OCI-LY1 (cell line): ENCODE data around the gene PSTPIP1.

ENCODE experiments used
- H2AFZ ChIP-seq: fragments of 200-600 bp; sonication (generic), shearing (Covaris generic); 2 replicates; pipeline ENCODE4 v1.6.0; 2014; ENCODE audit warnings: antibody characterized with exemption, mild to moderate bottlenecking, low read length
- H3F3A ChIP-seq: fragments of 200-600 bp; sonication (generic), shearing (Covaris generic); 2 replicates; pipeline ENCODE4 v1.6.0; 2014; ENCODE audit warnings: mild to moderate bottlenecking, antibody characterized with exemption, low read length, moderate library complexity; ENCODE audit not compliant: insufficient read depth
- H3K27ac ChIP-seq: fragments of 200-600 bp; sonication (generic); 2 replicates; pipeline ENCODE4 v1.5.1; 2014; ENCODE audit warnings: low read length, mixed run types, mild to moderate bottlenecking, low read depth; ENCODE audit not compliant: poor library complexity, severe bottlenecking
- H3K27me3 ChIP-seq: fragments of 200-600 bp; sonication (generic); 2 replicates; pipeline ENCODE4 v1.6.0; 2014; ENCODE audit warnings: antibody characterized with exemption, mild to moderate bottlenecking, low read length, moderate library complexity; ENCODE audit not compliant: insufficient read depth
- H3K36me3 ChIP-seq: fragments of 200-600 bp; sonication (generic); 2 replicates; pipeline ENCODE4 v1.6.1; 2014; ENCODE audit warnings: mild to moderate bottlenecking, antibody characterized with exemption, low read length, moderate library complexity, mixed read lengths; ENCODE audit not compliant: insufficient read depth
- H3K4me1 ChIP-seq: fragments of 200-600 bp; sonication (generic); 2 replicates; pipeline ENCODE4 v1.5.1; 2014; ENCODE audit warnings: mild to moderate bottlenecking, low read length, moderate library complexity; ENCODE audit not compliant: insufficient read depth, severe bottlenecking
- H3K4me2 ChIP-seq: fragments of 200-600 bp; sonication (generic), shearing (Covaris generic); 2 replicates; pipeline ENCODE4 v1.6.1; 2014; ENCODE audit warnings: low read length
- H3K4me3 ChIP-seq: fragments of 200-600 bp; sonication (generic); 2 replicates; pipeline ENCODE4 v1.5.1; 2014; ENCODE audit warnings: low read length, low read depth, mild to moderate bottlenecking, mixed read lengths; ENCODE audit not compliant: poor library complexity, severe bottlenecking
- H3K79me2 ChIP-seq: fragments of 200-600 bp; shearing (Covaris generic); 2 replicates; pipeline ENCODE4 v1.6.1; 2016; ENCODE audit warnings: mixed run types, low read length, mixed read lengths; ENCODE audit not compliant: insufficient read depth
- H3K9ac ChIP-seq: fragments of 200-600 bp; sonication (generic), shearing (Covaris generic); 2 replicates; pipeline ENCODE4 v1.6.1; 2014; ENCODE audit warnings: mild to moderate bottlenecking, low read length, mixed read lengths
- H3K9me2 ChIP-seq: fragments of 200-600 bp; sonication (generic), shearing (Covaris generic); 2 replicates; pipeline ENCODE4 v1.6.1; 2014; ENCODE audit warnings: low read depth, mild to moderate bottlenecking, low read length, mixed read lengths
- H3K9me3 ChIP-seq: fragments of 200-600 bp; shearing (Covaris generic); 2 replicates; pipeline ENCODE4 v1.6.1; 2014; ENCODE audit warnings: low read length, mixed read lengths
- H4K20me1 ChIP-seq: fragments of 200-600 bp; sonication (generic), shearing (Covaris generic); 2 replicates; pipeline ENCODE4 v1.6.0; 2016; ENCODE audit warnings: mild to moderate bottlenecking, low read length; ENCODE audit not compliant: insufficient read depth
- CTCF ChIP-seq: fragments of 200-600 bp; sonication (generic), shearing (Covaris generic); IDR thresholded peaks from 2 replicates; pipeline ENCODE4 v1.5.1; 2017; ENCODE audit warnings: mild to moderate bottlenecking, antibody characterized with exemption, low read length, moderate library complexity, mixed read lengths
- EZH2 ChIP-seq: fragments of 200-600 bp; sonication (generic), shearing (Covaris generic); IDR thresholded peaks from 2 replicates; pipeline ENCODE4 v1.8.0; 2017; ENCODE audit warnings: borderline replicate concordance, mixed run types, mild to moderate bottlenecking, antibody characterized with exemption, low read length, moderate library complexity, mixed read lengths

PSTPIP1 gene

GRCh38 chr15:77023576-77024272 lies 28.8 kb downstream of the PSTPIP1 start:
- no peaks in the 10 kb centered on the region for H4K20me1 ChIP-seq
- H3K27me3 ChIP-seq = no peaks in the 10 kb centered on the region
- H3K36me3 ChIP-seq = no peaks in the 10 kb centered on the region
- no peaks in the 10 kb centered on the region for H3K9me2 ChIP-seq
- no peaks in the 10 kb centered on the region for H3K9me3 ChIP-seq
- no peak overlapping the region for H3K4me3 ChIP-seq
- H3F3A ChIP-seq = no peaks in the 10 kb centered on the region
- no peak overlapping the region for H3K9ac ChIP-seq
- no peak overlapping the region for H3K27ac ChIP-seq
- H3K79me2 ChIP-seq = no peaks in the 10 kb centered on the region
- no peaks in the 10 kb centered on the region for H3K4me1 ChIP-seq
- H2AFZ ChIP-seq = no peak overlapping the region
- H3K4me2 ChIP-seq = no peak overlapping the region
- TF ChIP-seq EZH2 = no peak
- TF ChIP-seq CTCF = no peak

- no peak overlapping the region for H2AFZ ChIP-seq
- H3K36me3 ChIP-seq = no peaks in the 10 kb centered on the region
- H3K79me2 ChIP-seq = no peaks in the 10 kb centered on the region
- H4K20me1 ChIP-seq = no peaks in the 10 kb centered on the region
- no peaks in the 10 kb centered on the region for H3K27me3 ChIP-seq
- H3K4me2 ChIP-seq = no peak overlapping the region
- no peak overlapping the region for H3K9ac ChIP-seq
- no peaks in the 10 kb centered on the region for H3K9me3 ChIP-seq
- no peaks in the 10 kb centered on the region for H3K4me1 ChIP-seq
- H3K9me2 ChIP-seq = no peaks in the 10 kb centered on the region
- no peak overlapping the region for H3K4me3 ChIP-seq
- peak; percentile 91 for TF ChIP-seq CTCF
- no peak for TF ChIP-seq EZH2
- no peaks in the 10 kb centered on the region for H3F3A ChIP-seq
- no peak overlapping the region for H3K27ac ChIP-seq
Measured at GRCh38 chr15:77024273-77025082, 29.6 kb downstream of the PSTPIP1 start.

- Histone ChIP-seq H3K4me1 (no peaks in the 10 kb centered on the region), H3K27me3 (no peaks in the 10 kb centered on the region), H3K9me3 (no peaks in the 10 kb centered on the region), H3K4me3 (no peak overlapping the region), H2AFZ (no peak overlapping the region), H3K36me3 (no peaks in the 10 kb centered on the region), H3K9me2 (no peaks in the 10 kb centered on the region), H3K9ac (no peak overlapping the region), H3F3A (no peaks in the 10 kb centered on the region), H3K4me2 (no peak overlapping the region), H3K79me2 (no peaks in the 10 kb centered on the region), H4K20me1 (no peaks in the 10 kb centered on the region), H3K27ac (no peak overlapping the region)
- TF ChIP-seq EZH2 (no peak), CTCF (no peak)
Measured at GRCh38 chr15:77025083-77025901, 30.4 kb downstream of the PSTPIP1 start.
